A549 treated with CpdA at 1 μM for 4 hours (cell line): ENCODE data around the gene UBE2U. TPM values are rescaled to one million over a fixed set of nuclear protein-coding genes. Genes with fewer than 3 reads are reported as not detected.

Experiments used
- total RNA-seq: library from RNA; stranded (reverse); fragments of 200-300 nt; extraction: Qiagen RNA extraction; gene quantifications from 5 replicates; pipeline ENCODE4 v1.2.3, GENCODE V29; 2022; ENCODE audit warnings: low read depth

Gene UBE2U, protein sequence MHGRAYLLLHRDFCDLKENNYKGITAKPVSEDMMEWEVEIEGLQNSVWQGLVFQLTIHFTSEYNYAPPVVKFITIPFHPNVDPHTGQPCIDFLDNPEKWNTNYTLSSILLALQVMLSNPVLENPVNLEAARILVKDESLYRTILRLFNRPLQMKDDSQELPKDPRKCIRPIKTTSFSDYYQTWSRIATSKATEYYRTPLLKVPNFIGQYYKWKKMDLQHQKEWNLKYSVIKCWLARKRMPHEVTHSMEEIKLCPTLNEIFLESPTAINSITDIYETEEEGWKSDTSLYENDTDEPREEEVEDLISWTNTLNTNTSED
- not detected in 5 replicates for total RNA-seq

DNA sequence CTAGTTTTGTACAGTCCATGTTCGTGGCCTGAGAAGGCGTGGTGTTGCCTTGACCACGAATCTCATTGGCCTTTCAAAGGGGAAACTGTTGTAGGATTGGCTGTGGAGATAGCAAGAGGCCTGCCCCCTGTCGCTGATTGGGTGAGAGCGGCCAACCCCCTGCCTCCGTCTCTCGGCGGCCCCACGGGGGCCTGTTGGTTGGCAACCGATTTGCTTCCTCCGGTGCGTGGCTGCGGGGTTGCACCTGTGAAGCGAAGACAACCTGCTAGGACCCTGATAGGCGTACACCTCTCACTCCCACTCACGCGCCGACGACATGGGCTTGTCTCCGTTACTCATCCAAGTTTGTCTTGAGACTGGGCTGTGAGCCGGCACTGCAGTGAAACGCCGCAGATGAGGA is at the start of gene UBE2U:
Gene UBE2U (plus strand): TSS at position 204 of the 400 bp plus-strand sequence. CDS start 428 bp downstream, outside the sequence.

